GM06990 (cell line): ENCODE results near the gene HIPK2.

Source experiments
- DNase-seq: peaks from one replicate; pipeline ENCODE4 v3.0.0-alpha.2; 2011; ENCODE audit not compliant: insufficient read length; ENCODE audit errors: extremely low read depth
- H3K27me3 ChIP-seq: replicated peaks from 2 replicates; pipeline ENCODE4 v1.6.0; 2011; ENCODE audit warnings: low read length; ENCODE audit not compliant: control insufficient read depth, insufficient read depth
- H3K36me3 ChIP-seq: 2 replicates; pipeline ENCODE4 v1.5.1; 2011; ENCODE audit warnings: low read length; ENCODE audit not compliant: control insufficient read depth, insufficient read depth
- H3K4me3 ChIP-seq: replicated peaks from 2 replicates; pipeline ENCODE4 v1.5.1; 2011; ENCODE audit warnings: low read depth, mild to moderate bottlenecking, control low read depth, low read length
- CTCF ChIP-seq: IDR thresholded peaks from 2 replicates; pipeline ENCODE4 v1.5.1; 2011; ENCODE audit warnings: low read length, control low read depth, mild to moderate bottlenecking, inconsistent platforms; ENCODE audit not compliant: insufficient read depth, poor library complexity, severe bottlenecking

HIPK2 gene

GRCh38 chr7:139603896-139604295, 173.9 kb downstream of the HIPK2 start:
- Histone ChIP-seq H3K36me3 (peaks cover 23% of the 10 kb centered on the region), H3K4me3 (no peak overlapping the region), H3K27me3 (no peaks in the 10 kb centered on the region)
- no peak for DNase-seq
- TF ChIP-seq CTCF: no peak

GRCh38 chr7:139603282-139603681, 174.5 kb downstream of the HIPK2 start:
- Histone ChIP-seq H3K27me3 (no peaks in the 10 kb centered on the region), H3K36me3 (peaks cover 29% of the 10 kb centered on the region), H3K4me3 (no peak overlapping the region)
- DNase-seq: no peak
- TF ChIP-seq CTCF: no peak

DNA sequence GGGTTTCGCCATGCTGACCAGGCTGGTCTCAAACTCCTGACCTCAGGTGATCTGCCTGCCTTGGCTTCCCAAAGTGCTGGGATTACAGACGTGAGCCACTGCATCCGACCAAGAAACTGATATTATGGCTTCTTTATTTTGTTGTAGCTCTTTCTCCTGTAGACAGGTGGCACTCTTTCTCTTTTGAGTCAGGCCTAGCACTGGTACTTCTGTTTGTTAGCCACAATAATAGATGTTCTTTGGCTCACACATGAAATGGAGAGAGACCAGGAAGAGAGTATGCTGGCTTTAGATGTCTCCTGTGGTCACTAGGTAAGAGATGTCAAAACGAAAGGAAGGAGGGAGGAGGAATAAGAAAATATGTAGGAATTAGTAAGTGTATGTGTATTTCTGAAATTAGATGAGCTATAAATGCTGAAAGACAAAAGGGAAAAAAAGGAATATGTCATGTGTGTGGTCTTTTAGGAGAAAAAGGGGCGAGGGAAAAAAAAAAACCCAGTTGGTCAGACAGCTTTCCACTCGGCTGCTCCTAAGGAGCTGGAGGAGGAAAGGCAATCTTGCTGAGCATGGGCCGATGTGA, 175.6 kb downstream of the HIPK2 start:
- TF ChIP-seq CTCF: peak; percentile 48
- no peak overlapping the region for H3K4me3 ChIP-seq
- peaks cover 29% of the 10 kb centered on the region for H3K36me3 ChIP-seq
- no peaks in the 10 kb centered on the region for H3K27me3 ChIP-seq
- DNase-seq: no peak

GRCh38 chr7:139601176-139601575, 176.6 kb downstream of the HIPK2 start:
- no peak for DNase-seq
- no peak overlapping the region for H3K4me3 ChIP-seq
- no peaks in the 10 kb centered on the region for H3K27me3 ChIP-seq
- H3K36me3 ChIP-seq: peaks cover 36% of the 10 kb centered on the region
- TF ChIP-seq CTCF: no peak

- DNase-seq: no peak
Observed at GRCh38 chr7:139600306-139600705, 177.5 kb downstream of the HIPK2 start.

More at GRCh38 chr7:139600306-139600705, 177.5 kb downstream of the HIPK2 start:
- Histone ChIP-seq H3K36me3 (peaks cover 41% of the 10 kb centered on the region), H3K27me3 (no peaks in the 10 kb centered on the region), H3K4me3 (no peak overlapping the region)
- TF ChIP-seq CTCF: no peak
